Osteoblast (primary cell): ENCODE data around the gene BOD1. TPM values are rescaled to one million over a fixed set of nuclear protein-coding genes. Genes with fewer than 3 reads are reported as not detected.

ENCODE experiments used
- DNase-seq: peaks from one replicate; pipeline ENCODE4 v3.0.0; 2011; ENCODE audit warnings: low spot score, mixed read lengths; ENCODE audit not compliant: insufficient read length; ENCODE audit errors: missing footprints
- H2AFZ ChIP-seq: 2 replicates; pipeline ENCODE4 v1.6.0; 2011; ENCODE audit warnings: mild to moderate bottlenecking, low read length
- H3K27ac ChIP-seq: 2 replicates; pipeline ENCODE4 v1.5.1; 2011; ENCODE audit warnings: mild to moderate bottlenecking, low read depth, low read length, moderate library complexity
- H3K27me3 ChIP-seq: 2 replicates; pipeline ENCODE4 v1.6.0; 2012; ENCODE audit warnings: mild to moderate bottlenecking, control low read depth, inconsistent platforms, low read length, moderate library complexity; ENCODE audit not compliant: insufficient read depth
- H3K36me3 ChIP-seq: 2 replicates; pipeline ENCODE4 v1.5.1; 2011; ENCODE audit warnings: mild to moderate bottlenecking, low read length, control low read depth, moderate library complexity; ENCODE audit not compliant: insufficient read depth
- H3K4me1 ChIP-seq: 2 replicates; pipeline ENCODE4 v1.5.1; 2011; ENCODE audit warnings: mild to moderate bottlenecking, low read length, control low read depth, moderate library complexity; ENCODE audit not compliant: insufficient read depth
- H3K4me2 ChIP-seq: 2 replicates; pipeline ENCODE4 v1.6.0; 2011; ENCODE audit warnings: mild to moderate bottlenecking, low read length; ENCODE audit not compliant: insufficient read depth
- H3K4me3 ChIP-seq: fragments of 200-600 bp; sonication (generic); 3 replicates; pipeline ENCODE4 v1.5.1; 2012; ENCODE audit warnings: mild to moderate bottlenecking, low read length, inconsistent platforms; ENCODE audit not compliant: insufficient read depth
- H3K79me2 ChIP-seq: 2 replicates; pipeline ENCODE4 v1.6.0; 2012; ENCODE audit warnings: mild to moderate bottlenecking, low read length, control low read depth, inconsistent platforms; ENCODE audit not compliant: insufficient read depth
- H3K9me3 ChIP-seq: 2 replicates; pipeline ENCODE4 v1.5.1; 2011; ENCODE audit warnings: low read depth, low read length, control low read depth
- H4K20me1 ChIP-seq: 2 replicates; pipeline ENCODE4 v1.6.0; 2012; ENCODE audit warnings: mild to moderate bottlenecking, low read length, control low read depth; ENCODE audit not compliant: insufficient read depth
- total RNA-seq: library from RNA; depleted of rRNA; stranded (reverse); fragments of >200 nt; gene quantifications from 2 replicates; pipeline ENCODE4 v1.2.3, GENCODE V29; 2012
- TF ChIP-seq, protein P1 (sequence below): IDR thresholded peaks from 2 replicates; pipeline ENCODE4 v1.5.1; 2011; ENCODE audit warnings: mild to moderate bottlenecking, low read depth, low read length, moderate library complexity; ENCODE audit errors: extremely low read depth

The BOD1 gene
- total RNA-seq, 1 donor: 90.5 TPM

DNA sequence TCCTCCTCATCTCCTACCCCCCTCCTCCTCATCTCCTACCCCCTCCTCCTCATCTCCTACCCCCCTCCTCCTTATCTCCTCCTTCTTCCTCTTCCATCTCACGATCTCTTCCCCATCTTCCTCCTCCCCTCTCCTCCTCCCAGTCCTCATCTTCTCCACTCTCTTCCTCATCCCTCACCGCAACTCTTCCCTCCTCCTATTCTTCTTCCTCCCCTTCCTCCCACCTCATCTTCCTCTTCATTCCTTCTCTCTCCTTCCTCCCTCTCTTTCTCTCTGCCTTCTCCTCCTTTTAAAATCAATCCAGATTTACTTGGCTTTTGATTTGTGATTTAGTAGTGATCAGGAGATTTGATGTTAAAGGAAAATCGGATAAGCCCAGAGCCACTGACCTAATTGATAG is 15.0 kb upstream of the BOD1 start:
- DNase-seq: no peak
- Histone ChIP-seq H4K20me1 (no peaks in the 10 kb centered on the region), H3K4me3 (no peak overlapping the region), H3K79me2 (no peaks in the 10 kb centered on the region), H2AFZ (no peak overlapping the region), H3K4me1 (peaks cover 5% of the 10 kb centered on the region), H3K27ac (no peak overlapping the region), H3K9me3 (no peaks in the 10 kb centered on the region), H3K36me3 (no peaks in the 10 kb centered on the region), H3K27me3 (peaks cover 23% of the 10 kb centered on the region), H3K4me2 (no peak overlapping the region)
- TF ChIP-seq, protein P1, sequence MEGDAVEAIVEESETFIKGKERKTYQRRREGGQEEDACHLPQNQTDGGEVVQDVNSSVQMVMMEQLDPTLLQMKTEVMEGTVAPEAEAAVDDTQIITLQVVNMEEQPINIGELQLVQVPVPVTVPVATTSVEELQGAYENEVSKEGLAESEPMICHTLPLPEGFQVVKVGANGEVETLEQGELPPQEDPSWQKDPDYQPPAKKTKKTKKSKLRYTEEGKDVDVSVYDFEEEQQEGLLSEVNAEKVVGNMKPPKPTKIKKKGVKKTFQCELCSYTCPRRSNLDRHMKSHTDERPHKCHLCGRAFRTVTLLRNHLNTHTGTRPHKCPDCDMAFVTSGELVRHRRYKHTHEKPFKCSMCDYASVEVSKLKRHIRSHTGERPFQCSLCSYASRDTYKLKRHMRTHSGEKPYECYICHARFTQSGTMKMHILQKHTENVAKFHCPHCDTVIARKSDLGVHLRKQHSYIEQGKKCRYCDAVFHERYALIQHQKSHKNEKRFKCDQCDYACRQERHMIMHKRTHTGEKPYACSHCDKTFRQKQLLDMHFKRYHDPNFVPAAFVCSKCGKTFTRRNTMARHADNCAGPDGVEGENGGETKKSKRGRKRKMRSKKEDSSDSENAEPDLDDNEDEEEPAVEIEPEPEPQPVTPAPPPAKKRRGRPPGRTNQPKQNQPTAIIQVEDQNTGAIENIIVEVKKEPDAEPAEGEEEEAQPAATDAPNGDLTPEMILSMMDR: no peak

DNA sequence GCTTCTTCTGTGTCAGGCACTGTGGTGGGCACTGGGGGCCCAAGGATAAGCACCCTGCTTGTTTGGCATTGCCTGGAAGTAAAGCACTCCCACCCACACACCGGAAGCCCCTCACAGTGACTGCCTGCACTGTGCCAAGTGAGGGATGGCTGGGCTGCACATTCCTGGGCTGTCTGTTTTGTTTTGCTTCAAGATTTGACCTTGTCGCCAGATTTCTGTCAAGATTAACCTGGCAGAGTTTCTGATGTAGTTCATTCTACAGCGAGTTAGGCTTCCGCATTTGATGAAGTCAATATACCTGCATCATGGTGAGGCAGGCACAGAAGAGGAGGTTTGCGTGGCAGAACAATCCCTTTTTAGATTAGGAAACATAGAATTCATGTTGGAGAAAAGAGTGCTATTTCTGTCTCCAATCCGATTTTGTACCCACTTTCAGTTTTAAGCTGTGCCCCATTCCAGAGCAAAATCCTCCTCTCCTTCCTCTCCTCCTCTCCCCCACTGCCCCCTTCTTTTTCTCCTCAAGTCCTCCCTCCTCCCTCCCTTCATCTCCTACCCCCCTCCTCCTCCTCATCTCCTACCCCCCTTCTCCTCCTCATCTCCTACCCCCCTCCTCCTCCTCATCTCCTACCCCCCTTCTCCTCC is 14.4 kb upstream of the BOD1 start:
- no peak overlapping the region for H2AFZ ChIP-seq
- no peaks in the 10 kb centered on the region for H3K79me2 ChIP-seq
- no peak for DNase-seq
- peaks cover 5% of the 10 kb centered on the region for H3K4me1 ChIP-seq
- no peak overlapping the region for H3K4me2 ChIP-seq
- H3K4me3 ChIP-seq: no peak overlapping the region
- H3K36me3 ChIP-seq: no peaks in the 10 kb centered on the region
- H3K27ac ChIP-seq: no peak overlapping the region
- H3K27me3 ChIP-seq: peaks cover 23% of the 10 kb centered on the region
- H3K9me3 ChIP-seq: no peaks in the 10 kb centered on the region
- TF ChIP-seq, protein P1: no peak
- no peaks in the 10 kb centered on the region for H4K20me1 ChIP-seq

DNA sequence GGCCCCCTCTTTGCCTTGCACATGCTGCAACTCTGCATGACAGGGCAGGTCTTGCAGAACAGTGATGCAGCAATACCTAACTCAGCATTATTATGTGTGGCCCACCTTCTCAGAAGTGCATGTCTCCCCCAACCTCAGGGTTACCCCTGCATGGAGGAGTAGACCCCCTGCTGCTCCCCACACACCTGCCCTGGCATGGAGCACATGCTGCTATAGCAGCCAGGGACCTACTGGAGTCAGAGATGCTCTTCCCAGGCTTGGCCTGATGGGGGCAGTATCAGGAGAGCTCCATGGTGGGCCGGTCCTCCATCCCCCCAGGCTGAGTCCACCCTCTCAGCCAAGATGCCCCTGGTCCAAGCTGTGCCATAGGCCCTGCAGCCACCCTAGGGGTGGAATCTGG is 13.2 kb upstream of the BOD1 start:
- Histone ChIP-seq H3K27ac (no peak overlapping the region), H3K79me2 (no peaks in the 10 kb centered on the region), H3K9me3 (no peaks in the 10 kb centered on the region), H3K4me2 (no peak overlapping the region), H3K4me3 (no peak overlapping the region), H3K36me3 (no peaks in the 10 kb centered on the region), H3K4me1 (peaks cover 9% of the 10 kb centered on the region), H4K20me1 (no peaks in the 10 kb centered on the region), H2AFZ (no peak overlapping the region), H3K27me3 (peaks cover 23% of the 10 kb centered on the region)
- TF ChIP-seq, protein P1: peak; percentile 34
- DNase-seq: peak; percentile 34

DNA sequence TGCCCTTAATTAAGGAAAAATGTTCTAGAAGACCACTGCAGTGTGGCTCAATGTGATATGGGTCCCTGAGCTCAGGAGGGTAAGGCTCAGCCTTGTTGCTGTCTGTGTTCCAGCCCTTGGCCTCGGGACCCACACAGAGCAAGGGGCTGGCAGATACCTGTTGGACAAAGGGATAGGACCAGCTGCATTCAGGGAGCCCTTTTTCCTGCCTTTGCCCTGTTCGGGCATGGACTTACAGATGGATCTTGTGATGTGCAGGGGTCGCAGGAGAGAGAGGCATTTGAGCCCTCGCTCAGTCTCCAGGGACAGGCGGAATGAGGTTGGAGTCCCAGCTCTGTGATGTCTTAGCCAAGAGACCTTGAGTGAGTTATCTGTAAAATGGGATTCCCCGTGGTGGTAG is 12.1 kb upstream of the BOD1 start:
- no peaks in the 10 kb centered on the region for H3K36me3 ChIP-seq
- H2AFZ ChIP-seq: no peak overlapping the region
- peaks cover 23% of the 10 kb centered on the region for H3K27me3 ChIP-seq
- H3K9me3 ChIP-seq: no peaks in the 10 kb centered on the region
- no peaks in the 10 kb centered on the region for H4K20me1 ChIP-seq
- H3K27ac ChIP-seq: no peak overlapping the region
- DNase-seq: no peak
- no peak overlapping the region for H3K4me2 ChIP-seq
- no peaks in the 10 kb centered on the region for H3K79me2 ChIP-seq
- no peak overlapping the region for H3K4me3 ChIP-seq
- peaks cover 9% of the 10 kb centered on the region for H3K4me1 ChIP-seq
- TF ChIP-seq, protein P1: no peak
